GM19455 (cell line): Measurements from ENCODE around the gene RNPEPL1.
"Not testable (repeated sequence)": the region's sequence is repeated elsewhere in the genome, so short reads cannot be mapped to it uniquely, and the experiment has no call there.

Experiments
- ATAC-seq: cut with Tn5 transposase; IDR thresholded peaks from one replicate; pipeline ENCODE4 v1.9.1; 2021; ENCODE audit not compliant: unreplicated experiment

RNPEPL1 gene

DNA sequence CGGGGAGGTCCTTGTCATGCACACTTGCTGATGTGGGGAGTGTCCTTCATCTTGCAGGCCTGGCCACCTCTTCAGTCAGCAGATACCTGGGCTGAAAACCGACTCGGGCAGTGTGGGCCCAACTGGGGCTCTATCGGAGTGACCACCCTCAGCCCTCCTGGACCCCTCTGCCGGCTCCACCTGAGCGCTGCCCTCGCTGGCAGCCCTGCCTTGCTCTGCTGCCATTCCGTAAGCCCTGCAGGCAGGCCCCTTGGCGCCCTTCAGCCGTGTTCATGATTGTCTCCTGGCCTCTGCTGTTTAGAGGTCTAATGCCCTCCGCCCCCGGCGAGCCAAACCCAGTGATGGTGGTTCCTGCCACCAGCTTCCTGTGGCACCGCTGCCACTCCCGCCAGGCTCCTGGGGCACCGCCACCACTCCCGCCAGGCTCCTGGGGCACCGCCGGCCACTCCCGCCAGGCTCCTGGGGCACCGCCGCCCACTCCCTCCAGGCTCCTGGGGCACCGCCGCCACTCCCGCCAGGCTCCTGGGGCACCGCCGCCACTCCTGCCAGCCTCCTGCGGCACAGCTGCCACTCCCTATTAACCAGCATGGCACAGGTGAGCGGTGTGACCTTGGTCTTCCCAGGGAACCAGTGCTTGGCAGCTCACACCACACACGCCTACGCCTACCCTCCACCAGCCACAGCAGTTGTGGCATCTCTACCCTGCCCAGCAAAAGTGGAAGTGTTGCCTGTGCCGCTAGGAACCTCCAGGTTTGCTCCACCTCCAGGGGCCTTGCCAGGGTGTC is 34.2 kb downstream of the RNPEPL1 start:
- ATAC-seq: no peak

DNA sequence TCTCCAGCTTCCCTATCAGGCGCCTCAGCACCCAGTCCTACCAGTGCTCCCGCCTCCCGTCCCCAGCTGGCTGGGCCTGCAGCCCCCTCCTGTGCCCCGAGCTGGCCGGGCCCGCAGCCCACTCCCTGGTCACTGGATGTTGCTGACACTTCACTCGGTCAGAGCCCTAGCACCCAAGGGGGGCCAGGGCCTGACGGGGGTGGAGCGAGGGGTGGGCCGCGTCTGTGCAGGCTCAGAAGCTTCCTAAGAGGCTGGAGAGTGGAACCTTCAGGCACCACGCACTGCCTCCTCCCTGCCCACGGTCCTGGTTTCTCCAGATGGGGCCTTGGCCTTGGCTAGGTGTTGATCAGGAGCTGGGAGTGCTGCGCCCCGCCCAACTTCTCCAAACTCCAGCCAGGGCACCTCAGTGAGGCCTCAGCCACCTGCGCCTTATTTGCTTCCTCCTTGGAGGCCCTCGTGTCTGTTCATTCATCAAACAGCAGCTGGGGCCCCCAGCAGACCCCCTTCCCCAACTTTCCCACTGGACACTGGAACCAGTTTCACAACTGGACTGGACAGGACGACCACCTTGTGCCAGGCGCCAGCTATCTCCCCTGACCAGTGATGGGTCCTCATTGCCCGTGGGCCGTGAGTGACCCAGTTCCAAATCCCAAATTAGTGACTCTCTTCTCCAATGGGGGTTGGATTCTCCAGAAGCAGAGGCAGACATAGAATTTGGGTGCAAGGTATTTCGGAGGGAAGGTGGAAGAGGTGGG is 35.0 kb downstream of the RNPEPL1 start:
- no peak for ATAC-seq

DNA sequence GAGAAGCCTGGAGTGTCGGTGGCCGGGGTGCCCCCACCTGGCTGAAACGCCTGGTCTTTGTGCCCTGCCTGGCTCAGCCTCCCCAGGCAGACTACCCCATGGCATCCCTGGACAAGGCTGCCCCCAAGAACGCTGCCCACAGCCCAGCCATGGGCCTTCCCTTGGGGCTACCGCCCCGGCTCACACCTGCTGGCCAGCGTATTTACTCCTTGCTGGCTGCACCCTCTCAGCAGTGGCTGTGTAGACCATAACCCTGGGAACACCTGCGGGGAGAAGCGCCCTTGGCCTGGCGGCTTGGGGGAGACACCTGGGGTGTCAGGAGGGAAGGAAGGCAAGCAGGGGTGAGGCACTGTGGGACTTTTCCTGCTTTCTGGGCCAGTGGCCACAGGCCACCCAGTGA is 35.6 kb downstream of the RNPEPL1 start:
- no peak for ATAC-seq

DNA sequence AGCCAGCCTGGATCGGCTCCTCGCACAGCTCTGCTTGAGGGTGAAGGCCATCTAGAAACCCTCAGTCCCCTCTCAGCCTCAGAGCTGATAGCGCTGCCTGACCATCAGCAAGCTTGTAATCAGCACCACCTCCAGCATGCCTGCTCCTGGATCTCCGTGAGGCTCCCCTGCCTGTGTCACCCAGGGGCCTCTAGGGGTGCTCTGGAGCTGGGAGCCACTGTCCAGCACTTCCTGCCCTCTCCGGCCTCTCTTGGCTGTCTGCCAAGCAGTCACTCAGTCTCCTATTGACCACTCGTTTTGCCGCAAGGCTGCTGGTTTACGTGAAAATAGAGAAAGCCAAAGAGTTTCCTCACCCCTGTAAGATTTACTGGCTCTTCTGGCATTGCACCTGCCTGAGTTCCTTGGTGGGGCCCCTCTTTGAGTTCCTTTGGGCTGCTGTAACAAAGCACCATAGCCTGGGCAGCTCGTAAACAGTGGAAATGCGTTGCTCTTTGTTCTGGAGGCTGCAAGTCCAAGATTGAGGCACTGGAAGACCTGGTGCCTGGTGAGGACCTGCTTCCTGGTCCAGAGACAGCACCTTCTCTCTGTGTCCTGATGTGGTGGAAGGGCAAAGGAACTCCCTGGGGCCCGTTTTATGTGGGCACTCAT is 36.1 kb downstream of the RNPEPL1 start:
- ATAC-seq: no peak

DNA sequence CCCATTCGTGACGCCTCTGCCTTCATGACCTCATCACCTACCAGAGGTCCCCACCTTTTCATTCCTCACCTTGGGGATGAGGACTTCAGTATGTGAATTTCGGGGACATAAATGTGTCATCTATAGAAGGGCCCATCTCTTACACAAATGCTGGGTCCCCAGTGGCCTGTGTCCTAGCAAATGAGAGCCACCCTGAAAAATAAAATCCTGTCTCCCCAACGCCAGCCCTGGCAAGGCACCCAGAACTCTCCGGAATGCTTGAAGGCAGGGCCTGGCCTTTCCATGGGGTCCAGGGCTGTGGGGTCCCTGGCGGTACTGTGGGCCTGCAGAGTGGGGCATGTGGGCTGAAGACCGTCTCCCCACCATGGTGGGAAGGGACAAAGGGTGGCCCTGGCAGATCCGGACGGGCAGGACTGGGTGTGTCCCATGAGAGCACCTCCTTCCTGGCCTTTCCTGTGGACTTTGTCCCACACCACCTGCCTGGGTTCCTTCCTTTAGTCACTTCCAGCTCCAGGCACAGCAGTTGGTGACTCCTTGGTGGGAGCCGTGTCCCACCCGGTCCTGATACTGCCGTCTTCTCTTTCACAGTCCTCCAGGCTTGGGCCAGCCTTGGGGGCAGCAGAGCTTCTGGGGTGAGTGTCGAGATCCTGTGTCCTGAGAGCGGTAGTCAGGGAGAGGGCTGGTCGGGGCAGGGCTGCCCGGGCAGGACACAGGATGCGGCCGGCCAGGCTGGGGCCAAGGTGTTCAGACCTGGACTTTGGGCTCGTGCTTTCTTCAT is 36.8 kb downstream of the RNPEPL1 start:
- no peak for ATAC-seq

DNA sequence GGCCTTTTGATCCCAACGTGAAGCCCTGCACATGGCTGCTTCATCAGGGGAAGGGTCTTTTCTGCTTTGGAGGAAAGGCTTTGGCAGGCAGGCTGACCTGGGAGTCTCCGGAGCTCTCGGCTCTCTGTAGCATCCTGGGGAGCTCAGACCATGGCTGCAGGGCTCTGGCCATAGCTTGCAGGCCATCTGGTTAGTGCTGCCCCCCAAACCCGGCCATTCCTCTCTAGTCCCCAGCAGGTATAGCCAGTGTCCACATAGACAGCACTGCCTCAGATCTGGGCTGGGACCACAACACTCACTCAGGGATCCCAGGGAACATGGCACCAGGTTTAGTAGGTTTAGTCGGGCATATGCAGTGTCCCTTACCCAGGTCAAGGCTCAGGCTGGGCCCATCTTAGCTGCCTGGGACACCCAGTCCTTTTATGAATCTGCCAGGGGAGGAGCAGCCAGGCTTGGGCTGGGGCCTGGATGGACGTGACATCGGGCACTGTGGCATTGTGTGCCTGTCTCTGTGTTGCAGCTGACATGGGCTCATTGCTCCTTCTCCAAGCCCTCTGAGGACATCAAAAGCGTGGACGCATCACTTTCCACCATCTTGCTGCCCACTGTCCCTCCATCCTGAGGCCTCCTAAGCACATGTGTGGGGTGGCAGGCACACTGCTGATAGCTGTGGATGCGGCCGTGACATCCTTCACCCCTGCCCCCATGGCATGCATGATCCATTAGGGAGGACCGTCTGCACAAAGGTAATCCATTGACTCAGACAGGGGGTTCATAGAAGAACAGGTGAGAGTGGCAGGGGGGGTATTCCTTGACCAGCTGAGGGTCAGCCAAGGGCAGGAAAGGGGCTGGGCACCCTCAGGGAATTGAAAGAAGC is 37.8 kb downstream of the RNPEPL1 start:
- no peak for ATAC-seq

DNA sequence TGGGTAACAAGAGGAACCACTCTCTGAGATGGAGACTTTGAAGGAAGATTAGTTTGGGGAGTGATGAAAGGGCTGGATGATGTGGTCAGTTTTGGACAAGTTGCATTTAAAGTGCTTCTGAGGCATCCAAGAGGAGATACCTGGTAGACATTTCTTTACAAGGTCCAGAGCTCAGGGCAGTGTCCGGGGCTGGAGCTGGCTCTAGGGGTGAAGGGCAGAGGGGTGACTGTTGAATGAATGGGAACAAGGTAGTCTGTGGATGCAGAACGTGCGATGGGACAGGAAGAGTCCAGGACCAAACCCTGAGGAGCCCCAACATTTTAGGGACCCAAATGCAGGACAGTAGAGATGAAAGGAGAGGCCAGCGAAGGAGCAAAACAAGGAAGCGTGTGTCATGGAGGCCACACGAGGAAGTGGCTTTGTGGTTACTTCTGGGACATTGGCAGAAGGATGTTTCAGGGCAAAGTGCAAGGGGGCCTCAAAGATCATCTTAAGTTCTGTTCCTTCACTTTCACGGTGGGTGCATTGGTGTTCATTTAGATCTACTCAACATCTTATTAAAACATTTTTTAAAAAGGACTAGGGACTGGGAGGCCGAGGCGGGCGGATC is 43.4 kb downstream of the RNPEPL1 start:
- no peak for ATAC-seq

DNA sequence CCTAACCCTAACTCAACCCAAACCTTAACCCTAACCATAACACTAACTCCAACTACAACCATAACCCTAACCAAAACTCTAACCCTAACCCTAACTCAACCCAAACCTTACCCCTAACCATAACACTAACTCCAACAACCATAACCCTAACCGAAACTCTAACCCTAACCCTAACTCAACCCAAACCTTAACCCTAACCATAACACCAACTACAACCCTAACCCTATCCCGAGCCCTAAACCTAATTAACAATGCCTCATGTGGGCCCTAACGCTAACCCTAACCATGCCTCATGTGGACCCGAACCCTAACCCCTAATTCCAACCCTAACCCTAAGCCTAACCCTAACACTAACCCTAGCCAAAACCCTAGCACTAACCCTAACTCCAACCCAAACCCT is 45.5 kb downstream of the RNPEPL1 start:
- ATAC-seq: no peak

DNA sequence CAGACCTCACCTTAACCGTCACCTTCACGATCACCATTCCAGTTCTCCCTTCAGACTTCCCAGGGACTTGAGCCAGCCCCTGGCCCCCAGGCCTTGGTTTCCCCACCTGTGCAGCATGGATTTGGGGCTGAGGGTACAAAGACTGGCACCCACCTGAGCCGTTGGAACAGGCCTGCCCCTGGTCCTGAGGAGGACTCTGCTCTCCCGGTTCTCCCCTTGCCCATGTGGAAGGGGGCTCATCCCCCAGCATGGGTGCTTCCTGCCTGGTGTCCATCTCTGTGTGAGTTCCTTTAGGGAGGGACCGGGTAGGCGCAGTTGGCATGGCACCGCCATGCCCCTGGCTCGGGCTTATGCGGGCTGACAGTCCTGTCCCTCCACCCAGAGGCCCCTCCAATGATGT is 46.1 kb downstream of the RNPEPL1 start:
- no peak for ATAC-seq

DNA sequence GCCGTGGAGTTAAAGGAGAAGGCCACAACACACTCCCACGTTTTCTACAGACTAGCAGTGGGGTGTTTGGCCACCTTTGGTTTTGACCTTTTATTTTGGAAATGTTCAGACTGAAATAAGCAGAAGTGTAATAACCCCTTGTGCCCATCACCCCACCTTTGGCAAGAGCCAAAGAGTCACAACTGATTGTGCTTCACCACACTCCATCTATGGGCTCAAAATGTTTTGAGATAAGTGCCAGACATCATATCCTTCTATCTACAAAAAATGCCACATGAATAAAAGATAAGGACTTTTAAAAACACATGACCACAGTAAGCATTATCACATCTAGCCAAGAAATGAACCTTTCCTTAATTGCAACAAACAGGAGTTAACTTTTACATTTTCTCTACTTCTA is 47.1 kb downstream of the RNPEPL1 start:
- no peak for ATAC-seq

DNA sequence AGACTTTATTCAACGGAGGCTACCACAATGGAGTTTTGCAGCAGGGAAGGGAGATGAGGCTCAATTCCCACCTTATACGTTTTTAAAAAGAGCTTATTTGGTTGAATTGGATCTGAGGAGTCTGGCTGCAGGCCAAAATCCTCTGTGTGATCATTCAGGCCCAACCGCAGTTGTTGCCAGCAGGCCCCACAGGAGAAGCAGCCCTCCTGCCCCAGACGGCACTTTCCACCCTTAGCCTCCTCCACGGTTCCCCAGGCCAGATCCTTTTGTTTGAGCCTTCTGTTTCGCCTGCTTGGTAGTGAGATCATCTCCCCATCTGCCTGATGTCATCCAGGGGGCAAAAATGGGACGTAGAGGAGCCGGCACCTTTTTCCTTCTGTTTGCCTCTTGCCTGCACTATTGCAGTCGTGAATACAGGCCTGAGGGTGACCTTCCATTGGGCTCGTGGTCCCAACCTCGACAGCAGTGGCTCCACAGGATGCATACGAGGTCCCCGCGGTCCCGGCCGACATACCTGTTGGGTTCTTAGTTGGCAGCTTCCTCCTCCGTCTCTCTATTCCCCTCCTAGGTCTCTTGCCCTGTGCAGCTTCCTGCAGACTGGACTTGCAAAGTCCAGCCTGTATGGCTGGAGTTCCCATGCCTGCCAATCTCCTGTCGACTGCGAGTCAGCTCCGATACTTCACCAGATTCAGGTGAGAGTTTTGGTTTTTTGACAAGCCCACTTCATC is 47.7 kb downstream of the RNPEPL1 start:
- ATAC-seq: no peak

DNA sequence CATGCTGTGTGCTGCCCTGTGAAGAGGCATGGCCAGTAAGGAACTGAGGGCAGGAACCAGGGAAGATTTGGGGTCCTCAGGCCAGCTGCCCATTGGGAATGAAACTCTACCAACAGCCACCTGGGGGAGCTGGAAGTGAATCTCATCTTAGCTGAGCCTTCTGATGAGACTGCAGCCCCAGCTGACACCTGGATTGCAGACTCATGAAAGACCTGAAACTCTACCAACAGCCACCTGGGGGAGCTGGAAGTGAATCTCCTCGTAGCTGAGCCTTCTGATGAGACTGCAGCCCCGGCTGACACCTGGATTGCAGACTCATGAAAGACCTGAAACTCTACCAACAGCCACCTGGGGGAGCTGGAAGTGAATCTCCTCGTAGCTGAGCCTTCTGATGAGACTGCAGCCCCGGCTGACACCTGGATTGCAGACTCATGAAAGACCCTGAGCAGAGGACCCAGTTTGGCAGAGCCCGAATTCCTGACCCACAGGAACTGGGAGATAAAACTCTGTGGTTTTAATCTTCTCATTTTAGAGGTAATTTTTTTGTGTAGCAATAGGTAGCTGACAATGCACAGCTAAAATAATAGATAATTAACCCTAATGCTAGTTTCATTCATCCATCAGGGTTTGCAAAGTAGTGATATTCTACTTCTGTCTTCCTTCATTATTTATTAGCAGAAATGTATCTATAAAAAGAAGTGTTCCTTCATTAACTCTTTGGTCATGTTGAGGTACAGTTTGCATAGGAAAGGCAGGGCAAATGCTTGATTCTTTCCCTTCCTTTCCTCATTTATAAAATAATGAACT is 48.8 kb downstream of the RNPEPL1 start:
- ATAC-seq: not testable (repeated sequence)

DNA sequence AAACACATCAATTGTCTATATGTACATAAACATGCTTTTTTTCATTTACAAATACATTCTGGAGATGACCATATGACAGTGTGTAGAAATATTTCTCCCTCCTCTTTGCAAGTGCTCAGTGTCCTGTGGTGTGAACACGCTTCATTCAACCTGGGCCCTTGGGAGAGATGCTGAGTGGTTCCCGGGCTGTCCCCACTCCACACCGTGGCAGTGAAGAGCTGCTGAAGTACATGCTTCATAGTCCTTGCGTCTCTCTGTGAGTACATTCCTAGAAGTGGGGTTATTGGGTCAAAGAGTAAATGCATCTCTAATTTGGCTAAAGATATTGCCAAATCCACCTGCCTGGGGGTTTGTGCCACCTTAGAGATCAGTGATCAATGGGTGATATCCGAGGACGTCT is 50.5 kb downstream of the RNPEPL1 start:
- ATAC-seq: no peak

DNA sequence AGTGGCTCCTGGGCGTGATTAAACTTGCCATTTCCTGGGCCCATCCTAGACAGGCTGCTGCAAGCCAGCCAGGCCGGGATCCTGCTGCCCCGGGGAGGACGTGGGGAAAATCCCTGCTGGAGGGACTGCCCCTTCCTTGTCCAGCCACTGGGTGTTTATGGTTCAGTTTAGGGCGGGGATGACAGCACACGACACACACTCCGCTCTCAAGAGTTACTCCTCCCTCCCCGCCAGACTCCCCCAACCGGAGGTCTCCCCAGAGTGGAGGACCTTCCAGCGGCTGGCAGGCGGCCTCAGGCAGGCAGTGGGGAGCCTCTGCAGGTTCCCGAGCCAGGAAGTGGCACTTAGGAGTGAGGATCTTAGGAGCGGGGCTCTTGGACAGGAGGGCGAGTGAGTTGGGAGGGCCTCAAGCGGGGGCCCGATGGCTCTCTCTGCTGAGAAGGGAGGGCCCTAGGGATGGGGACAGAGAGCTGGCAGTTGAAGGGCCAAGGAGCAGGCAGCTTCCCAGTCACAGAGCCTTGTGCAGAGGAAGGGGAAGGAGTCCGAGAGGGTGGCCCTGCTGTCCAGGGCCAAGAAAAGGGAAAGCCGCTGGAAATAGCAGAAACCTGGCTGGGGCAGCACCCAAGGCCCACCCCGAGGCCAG is 51.3 kb downstream of the RNPEPL1 start:
- ATAC-seq: no peak

DNA sequence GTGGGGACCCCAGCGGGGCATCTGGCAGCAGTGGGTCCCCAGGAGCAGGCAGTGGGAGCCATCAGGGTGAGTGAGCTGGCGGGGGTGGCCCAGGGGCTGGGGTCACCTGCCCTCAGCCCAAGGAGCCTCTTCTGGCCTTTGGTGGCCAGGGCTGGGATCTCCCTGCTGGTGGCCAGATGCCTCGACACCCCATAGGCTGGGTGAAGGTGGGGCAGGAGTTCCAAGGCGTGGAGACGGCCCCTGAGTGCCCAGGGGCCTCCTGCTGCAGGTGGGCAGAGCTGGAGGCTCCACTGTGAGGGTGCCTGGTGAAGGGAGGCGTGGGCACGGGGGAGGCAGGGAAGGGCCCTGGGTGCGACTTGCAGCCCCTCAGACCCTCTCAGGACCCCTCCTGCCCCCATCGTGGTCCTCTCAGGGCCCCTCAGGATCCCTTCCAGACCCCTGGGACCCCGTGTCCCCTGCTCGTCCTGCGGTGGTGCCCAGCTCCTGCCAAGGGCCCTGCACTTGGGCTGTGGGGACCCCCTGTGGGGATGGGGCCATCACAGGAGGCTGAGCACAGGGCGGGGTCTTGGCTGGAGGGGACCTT is 52.0 kb downstream of the RNPEPL1 start:
- no peak for ATAC-seq

DNA sequence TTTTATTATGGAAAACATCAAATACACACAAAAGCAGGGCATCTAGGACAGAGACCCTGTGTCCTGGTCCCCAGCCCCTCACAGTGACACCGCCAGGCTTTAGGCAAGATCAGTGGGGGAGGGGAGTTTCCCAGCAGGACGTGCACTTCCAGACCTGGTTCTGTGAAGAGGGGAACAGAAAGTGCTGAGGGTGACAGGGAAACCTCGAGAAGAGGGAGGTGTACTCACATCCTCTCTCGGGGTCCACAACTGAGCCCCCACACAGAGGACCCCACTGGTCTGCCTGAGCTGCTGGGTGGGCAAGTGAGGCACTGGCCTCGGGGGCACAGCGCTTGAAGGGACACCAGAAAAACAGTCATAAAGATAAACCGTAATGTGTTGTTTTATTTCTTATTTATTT is 52.6 kb downstream of the RNPEPL1 start:
- no peak for ATAC-seq

DNA sequence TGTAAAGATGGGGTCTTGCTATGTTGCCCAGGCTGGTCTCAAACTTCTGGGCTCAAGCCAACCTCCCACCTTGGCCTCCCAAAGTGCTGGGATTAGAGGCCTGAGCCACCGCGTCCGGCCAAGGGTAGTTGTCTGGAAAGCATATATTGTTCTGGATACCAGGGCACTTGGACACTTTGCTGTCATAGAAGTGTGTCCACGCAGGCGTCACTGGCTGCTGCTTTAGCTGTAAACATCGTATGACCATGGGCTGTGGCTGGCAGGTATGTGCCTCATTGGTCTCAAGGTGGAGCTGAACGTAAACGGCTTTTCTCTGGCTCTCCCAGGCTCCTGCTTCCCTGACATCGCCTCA is 53.8 kb downstream of the RNPEPL1 start:
- no peak for ATAC-seq
